GM19328 (cell line): ENCODE measurements around the gene SYN1.

Source experiments
- ATAC-seq: cut with Tn5 transposase; IDR thresholded peaks from one replicate; pipeline ENCODE4 v1.9.1; 2021; ENCODE audit warnings: mild to moderate bottlenecking, moderate library complexity; ENCODE audit not compliant: unreplicated experiment

SYN1 gene

GRCh38 chrX:47539860-47540259 is 79.8 kb downstream of the SYN1 start:
- ATAC-seq: no peak

- ATAC-seq: no peak
These were observed 89.6 kb downstream of the SYN1 start for GRCh38 chrX:47530049-47530448.

- ATAC-seq: no peak
These were observed 90.1 kb downstream of the SYN1 start for GRCh38 chrX:47529548-47529947.

- no peak for ATAC-seq
These were observed 95.9 kb downstream of the SYN1 start for GRCh38 chrX:47523713-47524166.

- peak; percentile 72 for ATAC-seq
These were observed 96.4 kb downstream of the SYN1 start for GRCh38 chrX:47523297-47523696.
